Stimulated activated CD4-positive, alpha-beta T cell treated with anti-CD3 and anti-CD28 coated beads, TNF-alpha, amount 100 ng/mL, for 48 hours (primary cell): ENCODE data around the gene SLC19A1.

ENCODE experiments used
- DNase-seq, 3 donors: peaks; one replicate each; pipeline ENCODE4 v3.0.0-alpha.2; 2020; ENCODE audit warnings: low read depth in 3 of 3

Gene SLC19A1

GRCh38 chr21:45454060-45454925 lies 87.9 kb downstream of the SLC19A1 start:
- DNase-seq = no peak

DNA sequence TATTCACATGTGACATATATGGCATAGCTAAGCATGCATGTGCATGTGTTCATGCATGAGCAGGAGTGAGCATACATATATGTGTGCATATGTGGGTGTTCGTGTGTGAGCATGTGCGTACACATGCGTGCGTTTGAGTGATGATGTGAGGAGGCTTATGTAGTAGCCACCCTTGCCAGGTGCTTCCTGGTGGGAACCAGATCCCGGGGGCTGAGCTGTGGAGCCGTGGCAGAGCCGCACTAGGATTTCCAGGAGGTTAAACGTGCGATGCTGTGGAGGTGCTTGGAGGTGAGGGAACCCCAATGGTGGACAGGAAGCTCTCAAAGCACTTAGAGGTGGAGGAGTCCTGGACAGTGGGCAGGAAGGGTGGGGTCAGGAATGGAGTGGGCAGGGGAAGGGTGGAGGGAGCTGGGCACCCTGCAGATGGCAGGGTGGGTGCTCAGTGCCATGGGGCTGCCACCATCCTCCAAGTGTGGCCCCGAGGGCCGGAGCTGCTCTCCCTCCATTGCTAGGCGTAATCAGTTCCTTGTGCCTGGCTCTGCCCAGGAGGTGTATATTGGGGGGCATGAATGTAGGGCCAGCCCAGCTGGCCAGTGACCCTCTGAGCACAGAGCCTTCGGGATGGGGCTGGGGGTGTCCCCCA lies 88.8 kb downstream of the SLC19A1 start:
- DNase-seq = no peak

DNA sequence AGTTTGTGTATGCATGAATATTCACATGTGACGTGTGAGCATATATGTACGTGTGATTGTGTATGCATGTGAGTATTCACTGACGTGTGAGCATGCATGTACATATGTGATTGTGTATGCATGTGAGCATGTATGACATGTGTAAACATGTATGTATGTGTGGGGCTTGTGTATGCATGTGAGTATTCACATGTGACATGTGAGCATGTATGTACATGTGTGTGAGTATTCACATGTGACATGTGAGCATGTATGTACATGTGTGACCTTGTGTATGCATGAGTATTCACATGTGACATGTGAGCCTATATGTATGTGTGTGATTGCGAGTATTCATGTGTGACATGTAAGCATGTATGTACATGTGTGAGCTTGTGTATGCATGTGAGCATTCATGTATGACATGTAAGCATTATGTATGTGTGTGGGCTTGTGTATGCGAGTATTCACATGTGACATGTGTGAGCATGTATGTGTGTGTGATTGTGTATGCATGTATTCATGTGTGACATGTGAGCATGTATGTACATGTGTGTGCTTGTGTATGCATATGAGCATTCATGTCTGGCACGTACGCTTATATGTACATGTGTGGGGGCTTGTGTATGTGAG lies 89.4 kb downstream of the SLC19A1 start:
- DNase-seq = no peak

- DNase-seq = no peak
These were observed 90.5 kb downstream of the SLC19A1 start for GRCh38 chr21:45451771-45452182.

- no peak for DNase-seq
These were observed 91.0 kb downstream of the SLC19A1 start for GRCh38 chr21:45451091-45451740.

DNA sequence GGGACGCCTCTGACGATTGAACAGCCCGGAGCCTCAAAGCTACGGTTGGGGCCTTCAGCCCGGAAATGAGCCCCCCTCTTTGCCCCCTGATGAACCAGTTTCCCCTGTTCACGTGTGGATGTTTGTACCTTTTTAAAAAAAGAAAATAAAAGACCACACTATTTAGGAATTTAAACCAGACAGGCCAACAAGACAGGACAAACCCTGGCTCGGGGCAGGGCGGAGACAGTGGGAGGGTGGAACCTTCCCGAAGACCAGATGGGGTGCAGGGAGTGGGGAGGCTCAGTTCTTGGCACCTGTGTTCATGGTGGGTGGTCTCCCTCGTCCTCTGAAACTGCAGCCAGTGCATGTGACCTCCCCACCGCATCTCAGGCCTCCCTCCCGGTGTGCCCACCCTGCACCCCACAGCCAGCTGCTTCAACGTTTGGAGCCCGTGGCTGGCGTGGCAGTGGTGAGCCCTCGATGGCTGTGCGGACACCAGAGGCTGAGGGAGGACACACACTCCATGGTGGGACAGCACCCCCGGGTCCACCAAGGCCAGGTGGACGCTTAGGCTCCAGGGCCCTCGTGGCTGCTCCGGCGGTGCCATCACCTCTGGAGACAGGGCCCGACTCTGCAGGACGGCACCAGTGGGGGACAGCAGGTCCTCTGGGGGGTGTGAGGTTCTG lies 91.7 kb downstream of the SLC19A1 start:
- DNase-seq = no peak

DNA sequence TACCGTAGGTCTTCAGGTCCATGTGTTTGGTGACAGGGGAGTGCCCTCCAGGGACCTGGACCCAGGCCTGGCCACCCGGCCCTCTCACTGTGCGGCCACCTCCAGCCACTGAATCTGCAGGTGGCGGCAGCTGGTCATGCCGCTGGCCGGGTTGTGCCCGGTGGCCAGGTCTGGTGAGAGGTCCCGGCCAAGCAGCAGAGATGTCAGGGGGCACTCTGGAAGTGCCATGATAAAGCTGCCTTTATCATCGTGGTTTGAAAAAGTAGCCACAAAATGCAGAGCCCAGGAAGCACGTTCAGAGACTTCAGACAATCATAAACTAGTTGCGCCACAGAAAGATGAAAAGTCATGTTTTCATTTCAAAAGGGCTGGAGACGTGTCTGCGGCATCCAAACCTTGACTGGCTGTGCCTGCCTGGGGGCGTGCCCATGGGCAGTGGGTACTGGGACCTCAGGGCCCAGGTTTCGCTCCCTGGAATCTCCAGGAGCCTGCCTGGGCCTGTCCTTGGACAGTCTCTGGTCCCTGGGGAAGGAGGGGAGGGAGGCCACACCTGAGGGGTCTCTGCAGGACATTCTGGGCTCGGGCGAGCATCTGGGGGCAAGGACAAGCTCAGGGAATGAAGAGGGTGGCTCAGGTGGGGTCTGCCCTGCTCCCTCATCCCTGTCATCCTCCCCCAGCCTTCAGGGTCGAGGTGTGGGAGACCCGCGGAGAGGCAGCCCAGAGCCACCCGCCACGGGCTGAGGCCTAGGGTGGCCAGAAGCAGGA lies 92.4 kb downstream of the SLC19A1 start:
- no peak for DNase-seq

GRCh38 chr21:45448810-45449657 lies 93.2 kb downstream of the SLC19A1 start:
- no peak for DNase-seq

DNA sequence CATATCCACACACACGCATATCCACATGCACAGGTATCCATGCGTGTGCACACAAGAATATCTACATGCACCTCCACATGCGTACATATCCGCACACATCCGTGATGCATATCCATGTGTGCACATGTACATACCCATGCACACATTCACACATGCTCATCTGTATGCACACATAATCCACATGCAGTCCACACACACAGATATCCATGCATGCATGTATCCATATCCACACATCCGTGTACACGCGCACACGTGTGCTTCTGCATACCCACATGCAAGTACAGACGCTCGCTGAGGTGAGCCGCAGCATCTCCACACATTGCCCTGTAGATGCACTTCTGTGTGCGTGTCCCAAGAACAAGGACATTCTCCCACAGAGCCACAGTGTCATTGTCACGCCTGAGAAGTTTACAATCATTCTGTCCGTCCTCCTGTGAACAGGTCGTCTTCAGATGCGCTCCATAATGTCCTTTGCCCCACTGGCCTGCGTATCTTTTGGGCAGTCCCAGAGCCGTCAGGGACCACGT lies 93.9 kb downstream of the SLC19A1 start:
- DNase-seq = no peak
